Suprapubic skin (tissue), 3 donors: ENCODE data around the gene OR8B8.

Experiments used
- POLR2AphosphoS5 ChIP-seq, 3 donors: sonication (generic); formaldehyde crosslinking; IDR thresholded peaks; one replicate each; pipeline ENCODE4 v1.6.1; 2017; ENCODE audit warnings: antibody characterized with exemption in 3 of 3
- TF ChIP-seq, protein P1 (sequence below), 2 donors: fragments of 200-600 bp in 1 of 2; fragments of 450-650 bp in 1 of 2; sonication (generic) in 1 of 2; IDR thresholded peaks; one replicate each; pipeline ENCODE4 v1.5.1; 2016 to 2019; ENCODE audit warnings: antibody characterized with exemption in 2 of 2, mild to moderate bottlenecking in 1 of 2, moderate library complexity in 1 of 2

DNA sequence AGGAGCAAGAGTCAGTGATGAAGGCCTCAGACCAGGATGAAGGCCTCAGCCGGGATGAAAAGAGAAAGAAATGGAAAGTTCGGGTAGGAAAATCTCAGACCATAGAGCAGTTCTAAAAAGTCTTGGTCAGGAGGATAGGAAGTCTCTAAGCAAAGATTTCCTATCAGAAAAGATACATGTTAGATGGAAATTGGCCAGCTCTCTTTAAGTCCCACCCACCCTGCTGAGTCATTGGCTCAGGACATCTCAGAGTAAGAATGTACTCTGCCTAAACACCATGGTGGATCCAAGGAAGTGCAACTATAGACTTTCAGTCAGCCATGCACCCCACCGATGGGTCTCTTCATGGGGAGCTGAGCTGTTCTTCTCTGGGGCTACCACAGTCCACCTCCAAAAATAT, 51.1 kb downstream of the OR8B8 start:
- TF ChIP-seq, protein P1, sequence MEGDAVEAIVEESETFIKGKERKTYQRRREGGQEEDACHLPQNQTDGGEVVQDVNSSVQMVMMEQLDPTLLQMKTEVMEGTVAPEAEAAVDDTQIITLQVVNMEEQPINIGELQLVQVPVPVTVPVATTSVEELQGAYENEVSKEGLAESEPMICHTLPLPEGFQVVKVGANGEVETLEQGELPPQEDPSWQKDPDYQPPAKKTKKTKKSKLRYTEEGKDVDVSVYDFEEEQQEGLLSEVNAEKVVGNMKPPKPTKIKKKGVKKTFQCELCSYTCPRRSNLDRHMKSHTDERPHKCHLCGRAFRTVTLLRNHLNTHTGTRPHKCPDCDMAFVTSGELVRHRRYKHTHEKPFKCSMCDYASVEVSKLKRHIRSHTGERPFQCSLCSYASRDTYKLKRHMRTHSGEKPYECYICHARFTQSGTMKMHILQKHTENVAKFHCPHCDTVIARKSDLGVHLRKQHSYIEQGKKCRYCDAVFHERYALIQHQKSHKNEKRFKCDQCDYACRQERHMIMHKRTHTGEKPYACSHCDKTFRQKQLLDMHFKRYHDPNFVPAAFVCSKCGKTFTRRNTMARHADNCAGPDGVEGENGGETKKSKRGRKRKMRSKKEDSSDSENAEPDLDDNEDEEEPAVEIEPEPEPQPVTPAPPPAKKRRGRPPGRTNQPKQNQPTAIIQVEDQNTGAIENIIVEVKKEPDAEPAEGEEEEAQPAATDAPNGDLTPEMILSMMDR (IDR thresholded peaks at IDR 0.05): no peak
- no peak for TF ChIP-seq POLR2AphosphoS5 (IDR thresholded peaks at IDR 0.05)
